Measurements from ENCODE around the gene PGA5. TPM values are rescaled to one million over a fixed set of nuclear protein-coding genes. Genes with fewer than 3 reads are reported as not detected.
"Not testable (repeated sequence)": the region's sequence is repeated elsewhere in the genome, so short reads cannot be mapped to it uniquely, and the experiment has no call there.

Gene PGA5
- total RNA-seq, 4 donors from 2014 or later: not detected

DNA sequence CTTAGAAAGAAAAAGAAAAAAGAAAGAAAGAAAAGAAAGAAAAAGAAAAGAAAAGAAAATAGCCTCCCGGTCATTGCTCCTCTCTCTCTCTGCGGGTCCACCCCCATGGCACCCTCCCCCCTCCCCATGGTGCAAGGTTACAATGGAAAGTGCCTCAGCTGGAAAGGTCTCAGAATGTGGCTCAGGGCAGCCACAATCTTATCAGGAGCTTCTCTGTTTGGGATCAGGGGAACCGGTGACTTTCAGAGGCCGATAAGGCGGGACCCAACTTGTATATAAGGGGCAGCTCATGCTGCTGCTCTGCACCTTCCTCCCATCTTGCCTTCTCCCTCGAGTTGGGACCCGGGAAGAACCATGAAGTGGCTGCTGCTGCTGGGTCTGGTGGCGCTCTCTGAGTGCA is 18.9 kb upstream of the PGA5 start, which contains the start of gene PGA4:
PGA4 (plus strand) TSS at position 301 of the 400 bp plus-strand sequence; CDS start at position 355, 54 bp downstream.
- not testable (repeated sequence) for H3K27ac ChIP-seq

DNA sequence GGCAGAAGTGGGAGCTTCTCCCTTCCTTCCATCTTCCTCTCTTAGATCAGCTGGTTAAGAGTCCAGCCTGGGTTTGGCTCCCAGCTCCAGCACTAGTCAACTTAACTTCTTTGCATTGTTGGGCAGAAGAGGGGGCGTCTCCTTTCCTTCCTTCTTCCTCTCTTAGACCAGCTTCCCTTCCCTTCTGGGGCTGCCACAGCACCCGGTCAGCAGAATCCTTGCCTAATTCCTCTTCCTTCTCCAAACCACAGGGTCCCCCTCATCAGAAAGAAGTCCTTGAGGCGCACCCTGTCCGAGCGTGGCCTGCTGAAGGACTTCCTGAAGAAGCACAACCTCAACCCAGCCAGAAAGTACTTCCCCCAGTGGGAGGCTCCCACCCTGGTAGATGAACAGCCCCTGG is 18.3 kb upstream of the PGA5 start:
- not testable (repeated sequence) for H3K9me3 ChIP-seq, DNase-seq, H3K27ac ChIP-seq, H3K4me1 ChIP-seq, H3K27me3 ChIP-seq, H3K4me3 ChIP-seq, H3K36me3 ChIP-seq

More for the DNA sequence above, 18.9 kb upstream of the PGA5 start, which contains the start of gene PGA4:
- not testable (repeated sequence) for H3K27me3 ChIP-seq, DNase-seq, H3K36me3 ChIP-seq, H3K4me3 ChIP-seq, H3K4me1 ChIP-seq, H3K9me3 ChIP-seq

DNA sequence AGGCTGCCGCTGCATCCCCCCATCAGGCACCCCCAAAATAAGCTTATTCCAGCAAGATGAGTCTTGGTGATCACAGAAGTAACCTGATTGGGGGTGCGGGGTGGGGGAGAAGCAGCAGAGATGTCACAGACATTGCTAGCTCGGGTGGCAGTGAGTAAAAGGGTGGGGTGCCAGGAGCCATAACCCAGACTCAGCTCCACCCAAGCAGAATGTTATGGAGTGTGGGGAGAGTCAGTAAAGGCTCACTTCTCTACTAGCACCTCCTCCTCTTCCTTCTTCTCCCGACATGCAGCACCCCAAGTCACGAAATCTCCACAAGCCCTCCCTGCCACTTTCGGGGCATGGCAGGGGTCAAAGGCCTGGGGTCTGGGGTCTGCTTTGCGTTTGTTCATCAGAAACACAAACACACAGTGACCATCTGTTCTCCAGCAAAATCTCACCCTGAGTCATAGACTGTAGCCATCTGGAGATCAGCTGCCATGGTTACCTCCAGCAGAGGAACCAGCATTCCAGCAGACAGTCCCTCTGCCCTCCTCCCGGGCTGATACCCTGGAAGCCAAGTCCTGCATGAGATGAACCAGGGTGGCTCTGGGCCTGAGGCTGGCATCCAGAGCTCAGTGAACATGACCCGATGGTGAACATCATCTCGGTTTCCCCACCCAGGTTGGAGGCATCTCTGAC is 14.4 kb upstream of the PGA5 start:
- not testable (repeated sequence) for H3K4me3 ChIP-seq, H3K4me1 ChIP-seq, H3K27me3 ChIP-seq, H3K27ac ChIP-seq, H3K36me3 ChIP-seq, H3K9me3 ChIP-seq, DNase-seq

DNA sequence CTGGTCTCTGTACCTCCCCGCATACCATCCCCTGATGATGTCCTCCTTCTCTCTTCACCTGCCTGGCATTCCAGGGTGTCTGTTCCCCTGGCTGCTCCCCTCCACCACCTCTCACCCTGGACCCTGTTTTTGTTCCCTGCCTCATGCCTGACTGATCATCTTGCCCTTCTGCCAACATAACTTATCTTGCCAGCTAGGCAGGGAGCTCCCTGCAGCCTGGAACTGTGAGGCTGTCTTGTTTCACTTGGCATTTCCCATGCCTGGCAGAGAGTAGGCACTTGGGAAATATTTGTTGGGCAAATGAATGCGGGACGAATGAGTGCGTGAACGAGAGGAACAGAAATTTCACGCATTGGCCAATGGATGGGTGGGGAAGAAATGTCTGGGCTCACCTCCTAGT is 11.5 kb upstream of the PGA5 start:
- H3K4me1 ChIP-seq, DNase-seq, H3K4me3 ChIP-seq, H3K9me3 ChIP-seq, H3K36me3 ChIP-seq, H3K27ac ChIP-seq, H3K27me3 ChIP-seq: not testable (repeated sequence)

DNA sequence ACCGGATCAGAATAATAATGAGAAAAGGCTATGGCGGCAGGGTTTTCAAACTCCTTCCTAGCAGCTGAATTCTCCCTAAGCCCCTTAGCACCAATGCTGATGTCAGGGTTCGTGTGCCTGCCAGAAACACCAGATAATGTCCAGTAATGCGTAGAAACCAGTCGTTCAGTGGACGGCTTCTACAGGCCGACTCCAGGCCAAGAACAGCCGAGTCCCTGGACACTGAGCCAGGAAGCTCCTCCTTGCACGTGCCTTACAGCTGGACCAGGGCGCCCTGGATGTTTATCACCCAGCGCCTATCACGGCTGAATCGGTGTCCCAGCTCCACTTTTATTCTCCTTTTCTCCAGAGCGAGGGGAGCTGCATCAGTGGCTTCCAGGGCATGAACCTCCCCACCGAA is 9.9 kb upstream of the PGA5 start:
- DNase-seq, H3K27ac ChIP-seq, H3K4me3 ChIP-seq, H3K4me1 ChIP-seq, H3K27me3 ChIP-seq, H3K36me3 ChIP-seq, H3K9me3 ChIP-seq: not testable (repeated sequence)

DNA sequence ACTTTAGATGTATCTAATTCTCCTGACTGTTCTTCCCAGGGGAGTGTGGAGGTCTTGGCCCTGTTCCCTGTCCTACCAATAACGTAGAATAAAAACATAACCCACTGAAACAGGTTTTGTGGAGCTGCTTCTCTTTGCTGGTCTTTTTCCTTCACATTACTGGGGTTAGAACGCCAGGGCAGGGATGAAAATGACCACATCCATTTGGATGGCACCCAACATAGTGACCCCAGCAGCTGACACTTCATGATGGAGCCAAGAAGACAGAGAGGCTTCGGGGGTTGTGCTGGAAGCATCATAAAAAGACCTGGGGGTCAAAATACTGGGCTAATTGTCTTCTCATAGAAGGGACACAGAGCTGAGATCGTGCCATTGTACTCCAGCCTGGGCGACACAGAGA is 9.4 kb upstream of the PGA5 start:
- H3K27ac ChIP-seq, H3K4me3 ChIP-seq, H3K4me1 ChIP-seq, H3K9me3 ChIP-seq, H3K36me3 ChIP-seq, DNase-seq, H3K27me3 ChIP-seq: not testable (repeated sequence)

DNA sequence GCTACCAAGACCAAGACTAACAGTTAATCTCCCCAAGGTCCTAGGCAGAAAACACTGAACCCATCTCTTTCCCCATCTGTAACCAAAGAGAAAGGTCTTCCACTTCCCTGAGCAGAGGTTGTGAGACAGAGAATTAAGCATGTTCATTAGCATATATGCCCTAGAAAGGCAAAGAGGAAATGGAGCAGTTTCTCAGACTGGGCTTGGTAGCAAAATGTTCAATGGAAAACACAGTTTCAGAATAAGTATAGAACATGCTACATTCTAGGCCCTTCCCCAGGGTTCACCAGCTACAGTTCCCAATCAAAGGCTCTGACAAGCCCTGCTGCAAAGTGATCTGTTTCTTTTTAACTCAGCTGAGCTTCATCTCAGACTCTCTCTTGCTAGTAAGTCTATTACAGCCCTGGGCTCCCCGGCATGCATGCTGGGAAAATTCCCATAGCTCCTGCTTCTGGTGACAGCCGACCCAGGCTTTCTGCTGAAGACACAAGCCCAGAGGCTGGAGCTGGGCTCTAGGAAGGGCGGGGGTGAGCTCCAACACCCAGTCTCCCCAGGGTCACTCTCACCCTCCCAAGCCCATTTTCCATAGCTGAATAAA is 8.3 kb upstream of the PGA5 start:
- not testable (repeated sequence) for H3K4me1 ChIP-seq, H3K9me3 ChIP-seq, H3K27ac ChIP-seq, H3K4me3 ChIP-seq, H3K27me3 ChIP-seq, H3K36me3 ChIP-seq, DNase-seq

DNA sequence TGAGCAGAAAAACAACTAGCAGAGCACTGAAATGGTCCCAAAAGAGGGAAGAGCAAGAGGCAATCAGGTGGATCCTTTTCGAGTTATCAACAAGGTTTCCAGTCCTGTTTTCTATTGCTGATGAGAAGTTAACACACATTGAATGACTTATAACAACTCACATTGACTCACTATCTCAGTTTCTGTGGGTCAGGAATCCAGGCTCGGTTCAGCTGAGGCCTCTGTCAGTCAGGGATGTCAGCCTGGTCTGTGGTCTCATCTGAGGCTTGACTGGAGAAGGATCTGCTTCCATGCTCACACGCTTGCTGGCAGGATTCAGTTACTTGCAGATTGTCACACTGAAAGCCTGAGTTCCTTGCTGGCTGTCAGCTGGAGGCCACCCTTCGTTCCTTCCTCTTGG is 3.8 kb upstream of the PGA5 start:
- H3K27me3 ChIP-seq, H3K9me3 ChIP-seq, H3K4me1 ChIP-seq, H3K4me3 ChIP-seq, H3K27ac ChIP-seq, DNase-seq, H3K36me3 ChIP-seq: not testable (repeated sequence)

DNA sequence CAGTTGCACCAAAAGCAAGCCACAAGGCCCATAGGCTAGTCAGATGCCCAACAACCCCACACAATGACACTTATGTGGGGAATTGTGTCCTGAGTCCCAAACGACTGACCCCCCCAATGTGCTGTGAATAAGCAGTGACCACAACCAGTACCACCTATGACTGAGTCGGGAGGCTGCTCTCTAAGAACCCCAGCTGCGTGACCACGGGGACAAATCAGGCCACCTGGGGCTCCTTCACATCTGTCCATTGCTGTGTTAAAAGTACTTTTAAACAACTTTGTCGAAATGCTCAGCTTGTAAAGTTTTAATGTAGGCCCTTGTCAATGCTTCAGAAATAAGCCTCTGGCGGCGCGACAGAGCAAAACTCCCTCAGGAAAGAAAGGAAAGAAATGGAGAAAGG is 687 bp upstream of the PGA5 start:
- H3K27me3 ChIP-seq, H3K36me3 ChIP-seq, H3K4me1 ChIP-seq, DNase-seq, H3K9me3 ChIP-seq, H3K4me3 ChIP-seq, H3K27ac ChIP-seq: not testable (repeated sequence)

DNA sequence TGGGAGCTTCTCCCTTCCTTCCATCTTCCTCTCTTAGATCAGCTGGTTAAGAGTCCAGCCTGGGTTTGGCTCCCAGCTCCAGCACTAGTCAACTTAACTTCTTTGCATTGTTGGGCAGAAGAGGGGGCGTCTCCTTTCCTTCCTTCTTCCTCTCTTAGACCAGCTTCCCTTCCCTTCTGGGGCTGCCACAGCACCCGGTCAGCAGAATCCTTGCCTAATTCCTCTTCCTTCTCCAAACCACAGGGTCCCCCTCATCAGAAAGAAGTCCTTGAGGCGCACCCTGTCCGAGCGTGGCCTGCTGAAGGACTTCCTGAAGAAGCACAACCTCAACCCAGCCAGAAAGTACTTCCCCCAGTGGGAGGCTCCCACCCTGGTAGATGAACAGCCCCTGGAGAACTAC is 551 bp downstream of the PGA5 start:
- H3K27ac ChIP-seq, H3K4me3 ChIP-seq: not testable (repeated sequence)

DNA sequence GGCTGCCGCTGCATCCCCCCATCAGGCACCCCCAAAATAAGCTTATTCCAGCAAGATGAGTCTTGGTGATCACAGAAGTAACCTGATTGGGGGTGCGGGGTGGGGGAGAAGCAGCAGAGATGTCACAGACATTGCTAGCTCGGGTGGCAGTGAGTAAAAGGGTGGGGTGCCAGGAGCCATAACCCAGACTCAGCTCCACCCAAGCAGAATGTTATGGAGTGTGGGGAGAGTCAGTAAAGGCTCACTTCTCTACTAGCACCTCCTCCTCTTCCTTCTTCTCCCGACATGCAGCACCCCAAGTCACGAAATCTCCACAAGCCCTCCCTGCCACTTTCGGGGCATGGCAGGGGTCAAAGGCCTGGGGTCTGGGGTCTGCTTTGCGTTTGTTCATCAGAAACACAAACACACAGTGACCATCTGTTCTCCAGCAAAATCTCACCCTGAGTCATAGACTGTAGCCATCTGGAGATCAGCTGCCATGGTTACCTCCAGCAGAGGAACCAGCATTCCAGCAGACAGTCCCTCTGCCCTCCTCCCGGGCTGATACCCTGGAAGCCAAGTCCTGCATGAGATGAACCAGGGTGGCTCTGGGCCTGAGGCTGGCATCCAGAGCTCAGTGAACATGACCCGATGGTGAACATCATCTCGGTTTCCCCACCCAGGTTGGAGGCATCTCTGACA is 4.4 kb downstream of the PGA5 start:
- H3K9me3 ChIP-seq, DNase-seq, H3K27me3 ChIP-seq, H3K27ac ChIP-seq, H3K36me3 ChIP-seq, H3K4me3 ChIP-seq, H3K4me1 ChIP-seq: not testable (repeated sequence)

More for the DNA sequence above, 551 bp downstream of the PGA5 start:
- H3K4me1 ChIP-seq, DNase-seq, H3K36me3 ChIP-seq, H3K27me3 ChIP-seq, H3K9me3 ChIP-seq: not testable (repeated sequence)

DNA sequence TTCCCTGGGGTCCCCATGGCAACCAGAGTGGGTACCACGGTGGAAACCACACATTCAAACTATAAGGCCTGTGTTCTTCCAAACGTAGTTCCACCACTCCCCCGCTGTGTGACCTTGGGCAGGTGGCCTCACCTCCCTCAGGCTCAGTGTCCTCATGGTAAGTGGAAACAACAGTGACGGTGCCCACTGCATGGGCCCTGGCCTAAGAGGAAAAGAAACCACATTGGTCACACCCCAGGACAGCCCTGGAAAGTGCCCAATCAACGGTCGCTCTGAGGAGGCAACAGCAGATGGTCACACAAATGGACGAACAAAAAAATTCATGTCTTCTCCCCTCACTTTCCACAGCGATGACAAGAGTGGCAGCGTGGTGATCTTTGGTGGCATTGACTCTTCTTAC is 7.1 kb downstream of the PGA5 start:
- not testable (repeated sequence) for H3K36me3 ChIP-seq, H3K4me3 ChIP-seq, H3K27me3 ChIP-seq, DNase-seq, H3K4me1 ChIP-seq, H3K9me3 ChIP-seq, H3K27ac ChIP-seq

DNA sequence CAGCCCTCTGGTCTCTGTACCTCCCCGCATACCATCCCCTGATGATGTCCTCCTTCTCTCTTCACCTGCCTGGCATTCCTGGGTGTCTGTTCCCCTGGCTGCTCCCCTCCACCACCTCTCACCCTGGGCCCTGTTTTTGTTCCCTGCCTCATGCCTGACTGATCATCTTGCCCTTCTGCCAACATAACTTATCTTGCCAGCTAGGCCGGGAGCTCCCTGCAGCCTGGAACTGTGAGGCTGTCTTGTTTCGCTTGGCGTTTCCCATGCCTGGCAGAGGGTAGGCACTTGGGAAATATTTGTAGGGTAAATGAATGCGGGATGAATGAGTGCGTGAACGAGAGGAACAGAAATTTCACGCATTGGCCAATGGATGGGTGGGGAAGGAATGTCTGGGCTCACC is 8.2 kb downstream of the PGA5 start:
- not testable (repeated sequence) for DNase-seq, H3K27me3 ChIP-seq, H3K4me1 ChIP-seq, H3K4me3 ChIP-seq, H3K9me3 ChIP-seq, H3K36me3 ChIP-seq, H3K27ac ChIP-seq

DNA sequence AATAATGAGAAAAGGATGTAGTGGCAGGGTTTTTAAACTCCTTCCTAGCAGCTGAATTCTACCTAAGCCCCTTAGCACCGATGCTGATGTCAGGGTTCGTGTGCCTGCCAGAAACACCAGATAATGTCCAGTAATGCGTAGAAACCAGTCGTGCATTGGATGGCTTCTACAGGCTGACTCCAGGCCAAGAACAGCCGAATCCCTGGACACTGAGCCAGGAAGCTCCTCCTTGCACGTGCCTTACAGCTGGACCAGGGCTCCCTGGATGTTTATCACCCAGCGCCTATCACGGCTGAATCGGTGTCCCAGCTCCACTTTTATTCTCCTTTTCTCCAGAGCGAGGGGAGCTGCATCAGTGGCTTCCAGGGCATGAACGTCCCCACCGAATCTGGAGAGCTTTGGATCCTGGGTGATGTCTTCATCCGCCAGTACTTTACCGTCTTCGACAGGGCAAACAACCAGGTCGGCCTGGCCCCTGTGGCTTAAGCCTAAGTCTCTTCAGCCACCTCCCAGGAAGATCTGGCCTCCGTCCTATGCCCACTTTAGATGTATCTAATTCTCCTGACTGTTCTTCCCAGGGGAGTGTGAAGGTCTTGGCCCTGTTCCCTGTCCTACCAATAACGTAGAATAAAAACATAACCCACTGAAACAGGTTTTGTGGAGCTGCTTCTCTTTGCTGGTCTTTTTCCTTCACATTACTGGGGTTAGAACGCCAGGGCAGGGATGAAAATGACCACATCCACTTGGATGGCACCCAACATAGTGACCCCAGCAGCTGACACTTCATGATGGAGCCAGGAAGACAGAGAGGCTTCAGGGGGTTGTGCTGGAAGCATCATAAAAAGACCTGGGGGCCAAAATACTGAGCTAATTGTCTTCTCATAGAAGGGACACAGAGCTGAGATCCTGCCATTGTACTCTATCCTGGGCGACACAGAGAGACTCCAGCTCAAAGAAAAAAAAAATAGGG is 10.1 kb downstream of the PGA5 start:
- H3K9me3 ChIP-seq, H3K4me1 ChIP-seq, H3K4me3 ChIP-seq, H3K27me3 ChIP-seq, H3K36me3 ChIP-seq, DNase-seq, H3K27ac ChIP-seq: not testable (repeated sequence)
